ENCODE data around the gene PARD3. TPM values are rescaled to one million over a fixed set of nuclear protein-coding genes. Genes with fewer than 3 reads are reported as not detected.

PARD3 gene
- total RNA-seq, 1 donor from 2014 or later: 22.9 TPM

DNA sequence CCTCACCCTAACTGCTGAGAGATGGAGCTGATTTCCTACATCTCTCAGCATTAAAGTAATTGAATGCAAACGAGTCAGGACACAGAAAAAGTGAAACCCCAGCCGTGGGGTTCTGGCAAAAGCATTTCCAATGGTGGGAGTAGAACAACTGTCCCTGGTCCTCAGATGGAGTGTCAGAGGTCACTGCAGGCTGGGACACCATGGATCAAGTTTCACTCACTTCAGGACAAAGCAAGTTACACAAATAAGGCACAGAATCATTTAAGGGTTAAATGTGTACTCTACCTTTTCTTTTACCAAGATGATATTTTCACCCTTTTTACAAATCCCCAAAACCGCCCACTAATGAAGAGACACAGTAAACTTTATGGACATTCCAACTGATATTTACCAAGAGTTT, 607.8 kb downstream of the PARD3 start:
- peaks cover 2% of the 10 kb centered on the region for H3K9me3 Mint-ChIP-seq (ENCODE audit: unreplicated experiment)
- H3K36me3 Mint-ChIP-seq (ENCODE audit: unreplicated experiment): peaks cover 5% of the 10 kb centered on the region
- peaks cover 29% of the 10 kb centered on the region for H3K4me1 Mint-ChIP-seq (ENCODE audit: low read depth, unreplicated experiment)
- peak overlapping the region; percentile 45 for H3K27ac Mint-ChIP-seq (ENCODE audit: unreplicated experiment)
- no peak overlapping the region for H3K4me3 Mint-ChIP-seq (ENCODE audit: unreplicated experiment)
- DNase-seq: no peak
- H3K27me3 Mint-ChIP-seq (ENCODE audit: unreplicated experiment): peaks cover 2% of the 10 kb centered on the region
- TF ChIP-seq CTCF (IDR thresholded peaks at IDR 0.05; ENCODE audit: partially characterized antibody, unreplicated experiment): no peak

- no peak for TF ChIP-seq CTCF (IDR thresholded peaks at IDR 0.05; ENCODE audit: partially characterized antibody, unreplicated experiment)
- Mint-ChIP-seq H3K9me3 (ENCODE audit: unreplicated experiment) (peaks cover 2% of the 10 kb centered on the region), H3K27ac (ENCODE audit: unreplicated experiment) (no peak overlapping the region), H3K36me3 (ENCODE audit: unreplicated experiment) (peaks cover 5% of the 10 kb centered on the region), H3K4me1 (ENCODE audit: low read depth, unreplicated experiment) (peaks cover 32% of the 10 kb centered on the region), H3K4me3 (ENCODE audit: unreplicated experiment) (no peak overlapping the region), H3K27me3 (ENCODE audit: unreplicated experiment) (peaks cover 2% of the 10 kb centered on the region)
- DNase-seq: no peak
These were observed 608.2 kb downstream of the PARD3 start for GRCh38 chr10:34206935-34207268.

GRCh38 chr10:34206078-34206934, 608.8 kb downstream of the PARD3 start:
- TF ChIP-seq CTCF (IDR thresholded peaks at IDR 0.05; ENCODE audit: partially characterized antibody, unreplicated experiment): no peak
- Mint-ChIP-seq H3K27ac (ENCODE audit: unreplicated experiment) (no peak overlapping the region), H3K9me3 (ENCODE audit: unreplicated experiment) (peaks cover 2% of the 10 kb centered on the region), H3K4me1 (ENCODE audit: low read depth, unreplicated experiment) (peaks cover 36% of the 10 kb centered on the region), H3K27me3 (ENCODE audit: unreplicated experiment) (peaks cover 2% of the 10 kb centered on the region), H3K36me3 (ENCODE audit: unreplicated experiment) (peaks cover 5% of the 10 kb centered on the region), H3K4me3 (ENCODE audit: unreplicated experiment) (no peak overlapping the region)
- no peak for DNase-seq

GRCh38 chr10:34205452-34205851, 609.6 kb downstream of the PARD3 start:
- no peak for TF ChIP-seq CTCF (IDR thresholded peaks at IDR 0.05; ENCODE audit: partially characterized antibody, unreplicated experiment)
- Mint-ChIP-seq H3K9me3 (ENCODE audit: unreplicated experiment) (peaks cover 10% of the 10 kb centered on the region), H3K27me3 (ENCODE audit: unreplicated experiment) (peaks cover 4% of the 10 kb centered on the region), H3K4me1 (ENCODE audit: low read depth, unreplicated experiment) (peaks cover 42% of the 10 kb centered on the region), H3K4me3 (ENCODE audit: unreplicated experiment) (peak overlapping the region; percentile 15), H3K27ac (ENCODE audit: unreplicated experiment) (peak overlapping the region; percentile 31), H3K36me3 (ENCODE audit: unreplicated experiment) (peaks cover 5% of the 10 kb centered on the region)
- DNase-seq: no peak

DNA sequence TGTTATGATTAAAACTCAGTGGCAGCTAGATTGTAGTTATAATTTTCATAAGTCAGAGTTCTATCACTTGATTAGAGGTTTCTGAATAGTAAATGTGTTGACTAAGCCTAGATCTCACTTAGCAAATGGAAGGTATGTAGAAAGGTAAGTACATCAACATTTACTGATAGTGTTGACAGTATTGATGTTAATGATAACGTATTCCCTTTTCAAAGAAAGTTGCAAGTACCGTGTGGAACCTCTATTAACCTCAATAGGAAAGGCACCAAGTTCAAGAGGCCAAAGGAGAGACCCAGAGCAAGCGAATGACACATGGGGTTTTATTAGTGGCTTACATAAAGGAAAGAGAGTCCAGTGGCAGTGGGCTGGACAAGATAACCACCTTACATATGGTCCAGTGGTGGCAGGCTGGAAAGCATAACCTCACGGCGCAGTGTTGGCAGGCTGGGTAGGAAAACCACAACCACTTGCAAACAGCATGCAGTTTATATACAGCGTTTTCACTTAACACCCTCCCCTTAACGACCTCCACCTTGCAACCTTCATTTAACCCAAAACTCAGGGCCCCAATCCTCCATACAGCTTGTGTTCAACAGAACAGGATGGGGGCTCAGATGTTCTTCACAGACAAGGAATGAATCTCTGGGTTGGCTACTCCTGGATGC, 611.0 kb downstream of the PARD3 start:
- Mint-ChIP-seq H3K4me1 (ENCODE audit: low read depth, unreplicated experiment) (peaks cover 56% of the 10 kb centered on the region), H3K27me3 (ENCODE audit: unreplicated experiment) (peaks cover 10% of the 10 kb centered on the region)

More for the DNA sequence above, 611.0 kb downstream of the PARD3 start:
- peaks cover 16% of the 10 kb centered on the region for H3K9me3 Mint-ChIP-seq (ENCODE audit: unreplicated experiment)
- H3K36me3 Mint-ChIP-seq (ENCODE audit: unreplicated experiment): peaks cover 5% of the 10 kb centered on the region
- TF ChIP-seq CTCF (IDR thresholded peaks at IDR 0.05; ENCODE audit: partially characterized antibody, unreplicated experiment): no peak
- H3K27ac Mint-ChIP-seq (ENCODE audit: unreplicated experiment): no peak overlapping the region
- no peak for DNase-seq
- H3K4me3 Mint-ChIP-seq (ENCODE audit: unreplicated experiment): no peak overlapping the region
